NCI-H187 treated with DMSO at 0.1 percent for 48 hours (cell line): ENCODE measurements around the gene NME1.

Experiments
- DNase-seq: peaks from one replicate; lab custom pipeline; 2025; lab: John Stamatoyannopoulos, UW

NME1 gene

GRCh38 chr17:51189162-51189561 is 35.8 kb downstream of the NME1 start:
- no peak for DNase-seq

DNA sequence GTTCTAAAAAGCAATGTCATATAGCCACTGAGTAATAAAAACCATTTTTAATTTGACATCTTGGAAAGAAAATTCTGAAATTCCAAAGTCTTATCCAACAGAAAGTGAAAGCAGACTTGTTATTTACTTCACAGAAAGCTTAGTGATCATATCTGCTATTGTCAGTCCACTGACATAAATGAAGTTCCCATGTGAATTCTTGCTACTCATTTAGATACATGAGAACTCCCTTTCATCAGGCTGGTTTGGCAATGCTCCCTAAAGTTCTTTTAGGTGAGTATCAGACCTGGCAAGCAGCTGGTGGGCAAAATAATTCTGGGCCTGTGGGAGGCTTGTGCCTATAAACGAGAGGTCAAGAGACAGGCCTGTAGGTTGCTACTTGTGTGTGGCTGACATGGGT is 36.3 kb downstream of the NME1 start:
- no peak for DNase-seq

- no peak for DNase-seq
Observed at GRCh38 chr17:51191895-51192294, 38.5 kb downstream of the NME1 start.

DNA sequence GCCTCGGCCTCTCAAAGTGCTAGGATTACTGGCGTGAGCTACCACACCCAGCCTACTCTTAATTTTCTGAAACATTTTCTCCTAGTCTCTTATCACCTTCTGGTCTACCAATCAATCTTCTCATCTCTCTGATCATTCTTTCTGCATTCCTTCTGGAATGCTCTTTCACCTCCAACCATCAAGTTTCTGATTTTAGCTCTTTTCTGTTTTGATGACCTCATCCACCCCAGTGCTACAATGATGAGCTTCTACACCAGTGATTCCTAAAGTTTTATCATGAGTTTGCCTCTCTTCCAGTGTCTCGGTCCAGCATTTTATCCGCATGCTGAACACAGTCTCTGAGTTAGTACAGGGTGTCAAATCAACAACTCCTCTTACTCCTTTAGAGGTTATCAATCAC is 44.4 kb downstream of the NME1 start:
- DNase-seq: no peak

- no peak for DNase-seq
Observed at GRCh38 chr17:51200295-51200694, 46.9 kb downstream of the NME1 start.

DNA sequence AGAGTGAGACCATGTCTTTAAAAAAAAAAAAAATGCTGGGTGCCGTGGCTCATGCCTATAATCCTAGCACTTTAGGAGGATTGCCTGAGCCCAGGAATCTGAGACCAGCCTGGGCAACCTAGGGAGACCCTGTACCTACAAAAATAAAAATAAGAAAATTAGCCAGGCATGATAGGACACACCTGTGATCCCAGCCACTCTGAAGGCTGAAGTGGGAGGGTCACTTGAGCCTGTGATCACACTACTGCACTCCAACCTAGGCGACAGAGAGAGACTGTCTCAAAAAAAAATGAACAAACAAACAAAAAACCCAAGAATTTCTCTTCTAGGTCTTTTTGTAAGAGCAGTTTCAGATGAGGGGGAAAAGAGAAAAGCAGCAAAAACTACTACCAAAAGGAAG is 47.5 kb downstream of the NME1 start:
- DNase-seq: no peak

GRCh38 chr17:51203838-51204237 is 50.5 kb downstream of the NME1 start:
- DNase-seq: no peak
